WTC11 (cell line): Measurements from ENCODE around the gene CREM. TPM values are rescaled to one million over a fixed set of nuclear protein-coding genes. Genes with fewer than 3 reads are reported as not detected.
A peak's percentile ranks its signal among the peaks of the same experiment; 100 is the strongest.

ENCODE experiments used
- ATAC-seq: fragments of 200-7000 bp; cut with Tn5 transposase; 2 replicates; pipeline ENCODE4 v1.10.0; 2021; ENCODE audit warnings: mild to moderate bottlenecking, moderate library complexity
- CTCF ChIA-PET: fragments of 300-600 bp; sonication (Branson Sonifier 250); formaldehyde crosslinking; loops from one replicate; lab custom pipeline; 2021; ENCODE audit warnings: antibody characterized with exemption; lab: Charles Lee
- POLR2A ChIA-PET: fragments of 350-600 bp; sonication (Branson Sonifier 250); formaldehyde crosslinking; loops from one replicate; lab custom pipeline; 2021; ENCODE audit warnings: antibody characterized with exemption; lab: Charles Lee
- DNase-seq: peaks from one replicate; pipeline ENCODE4 v3.0.0; 2021; ENCODE audit warnings: low spot score
- H3K27ac Mint-ChIP-seq: 2 replicates; pipeline ENCODE4 v1.8.0; 2021; ENCODE audit warnings: mixed read lengths
- H3K27me3 Mint-ChIP-seq: 2 replicates; pipeline ENCODE4 v1.8.0; 2021; ENCODE audit warnings: low read depth, mild to moderate bottlenecking, moderate library complexity, mixed read lengths
- H3K36me3 Mint-ChIP-seq: 2 replicates; pipeline ENCODE4 v1.8.0; 2021; ENCODE audit warnings: mixed read lengths
- H3K4me1 Mint-ChIP-seq: 2 replicates; pipeline ENCODE4 v1.8.0; 2022; ENCODE audit warnings: mixed read lengths
- H3K4me3 Mint-ChIP-seq: 2 replicates; pipeline ENCODE4 v1.8.0; 2021; ENCODE audit warnings: mild to moderate bottlenecking, moderate library complexity, mixed read lengths
- H3K9me3 Mint-ChIP-seq: 2 replicates; pipeline ENCODE4 v1.8.0; 2021; ENCODE audit warnings: mixed read lengths
- AR ChIP-seq: fragments of 250-450 bp; sonication (Bioruptor Pico); IDR thresholded peaks from 2 replicates; pipeline ENCODE4 v1.9.0; 2021; ENCODE audit warnings: mild to moderate bottlenecking
- ATF3 ChIP-seq: sonication (generic); formaldehyde crosslinking; conservative IDR thresholded peaks from 2 replicates; pipeline ENCODE4 v1.8.1; 2022; ENCODE audit warnings: mild to moderate bottlenecking, missing genetic modification reagents
- E2F5 ChIP-seq: sonication (generic); formaldehyde crosslinking; IDR thresholded peaks from 2 replicates; pipeline ENCODE4 v1.8.1; 2022; ENCODE audit warnings: mild to moderate bottlenecking, moderate library complexity, missing genetic modification reagents
- GABPB1 ChIP-seq: sonication (generic); formaldehyde crosslinking; IDR thresholded peaks from 2 replicates; pipeline ENCODE4 v1.8.1; 2023; ENCODE audit warnings: mild to moderate bottlenecking, missing genetic modification reagents
- HMGXB4 ChIP-seq: sonication (generic); formaldehyde crosslinking; IDR thresholded peaks from 2 replicates; pipeline ENCODE4 v1.8.1; 2023; ENCODE audit warnings: mild to moderate bottlenecking, moderate library complexity, missing genetic modification reagents
- NFATC4 ChIP-seq: fragments of 250-450 bp; sonication (Bioruptor Pico); IDR thresholded peaks from 2 replicates; pipeline ENCODE4 v1.9.0; 2021; ENCODE audit warnings: mild to moderate bottlenecking
- NR2C2 ChIP-seq: sonication (generic); formaldehyde crosslinking; IDR thresholded peaks from 2 replicates; pipeline ENCODE4 v1.8.0; 2022; ENCODE audit warnings: mild to moderate bottlenecking, missing genetic modification reagents
- OVOL2 ChIP-seq: fragments of 250-450 bp; sonication (Bioruptor Pico); IDR thresholded peaks from 2 replicates; pipeline ENCODE4 v1.9.0; 2021; ENCODE audit warnings: mild to moderate bottlenecking, borderline replicate concordance
- RELA ChIP-seq: sonication (generic); formaldehyde crosslinking; IDR thresholded peaks from 2 replicates; pipeline ENCODE4 v1.8.1; 2022; ENCODE audit warnings: missing genetic modification reagents, mild to moderate bottlenecking, borderline replicate concordance
- SMAD3 ChIP-seq: sonication (generic); formaldehyde crosslinking; IDR thresholded peaks from 2 replicates; pipeline ENCODE4 v1.8.0; 2022; ENCODE audit warnings: missing genetic modification reagents, mild to moderate bottlenecking, borderline replicate concordance
- TEAD1 ChIP-seq: sonication (generic); formaldehyde crosslinking; IDR thresholded peaks from 2 replicates; pipeline ENCODE4 v1.8.0; 2022; ENCODE audit warnings: mild to moderate bottlenecking, missing genetic modification reagents
- ZNF263 ChIP-seq: sonication (generic); formaldehyde crosslinking; IDR thresholded peaks from 2 replicates; pipeline ENCODE4 v1.8.1; 2022; ENCODE audit warnings: low read depth, mild to moderate bottlenecking, moderate library complexity, missing genetic modification reagents
- ZNF281 ChIP-seq: sonication (generic); formaldehyde crosslinking; IDR thresholded peaks from 2 replicates; pipeline ENCODE4 v1.8.0; 2023; ENCODE audit warnings: mild to moderate bottlenecking, missing genetic modification reagents
- ZSCAN18 ChIP-seq: fragments of 250-450 bp; sonication (Bioruptor Pico); IDR thresholded peaks from 2 replicates; pipeline ENCODE4 v2.1.2; 2022; ENCODE audit warnings: mild to moderate bottlenecking, moderate library complexity
- total RNA-seq: library from RNA; stranded (reverse); gene quantifications from 3 replicates; pipeline ENCODE4 v1.2.3, GENCODE V29; 2021

CREM gene
- total RNA-seq, 1 experiment from 2014 or later = 23.6 TPM

GRCh38 chr10:35236739-35237138 is 110.1 kb downstream of the CREM start (continued):
- no peak for TF ChIP-seq SMAD3 (CRISPR knock-in tag)

GRCh38 chr10:35237766-35238512 is 111.3 kb downstream of the CREM start:
- H3K27me3 Mint-ChIP-seq = no peaks in the 10 kb centered on the region
- H3K4me3 Mint-ChIP-seq = no peak overlapping the region
- H3K9me3 Mint-ChIP-seq = no peaks in the 10 kb centered on the region
- no peak for ATAC-seq
- POLR2A ChIA-PET = interaction anchor here (0.7 kb wide), 1 partner anchor 82 kb away, joined by 5 read pairs; no protein-coding TSS in a partner anchor
- CTCF ChIA-PET = interaction anchor here (0.6 to 0.7 kb wide), 3 partner anchors 49 to 756 kb away, joined by 3 to 4 read pairs (median 3); no protein-coding TSS in a partner anchor
- no peak for DNase-seq
- no peaks in the 10 kb centered on the region for H3K36me3 Mint-ChIP-seq
- H3K27ac Mint-ChIP-seq = no peak overlapping the region
- TF ChIP-seq GABPB1 (CRISPR knock-in tag) (peak; percentile 99), SMAD3 (CRISPR knock-in tag) (no peak)
- H3K4me1 Mint-ChIP-seq = no peaks in the 10 kb centered on the region

GRCh38 chr10:35244549-35244948 is 117.9 kb downstream of the CREM start:
- ChIA-PET POLR2A (no interaction called here), CTCF (no interaction called here)
- DNase-seq = no peak
- H3K27me3 Mint-ChIP-seq = no peaks in the 10 kb centered on the region
- no peak overlapping the region for H3K27ac Mint-ChIP-seq
- H3K36me3 Mint-ChIP-seq = no peaks in the 10 kb centered on the region
- H3K9me3 Mint-ChIP-seq = peaks cover 10% of the 10 kb centered on the region
- TF ChIP-seq TEAD1 (CRISPR knock-in tag) (no peak), E2F5 (no peak), ZNF281 (CRISPR knock-in tag) (no peak), NR2C2 (no peak), ZNF263 (CRISPR knock-in tag) (no peak), AR (no peak), RELA (CRISPR knock-in tag) (no peak), OVOL2 (CRISPR knock-in tag) (no peak)
- TF ChIP-seq, all 79 proteins: peak for 0
- no peak for ATAC-seq
- H3K4me3 Mint-ChIP-seq = no peak overlapping the region
- no peaks in the 10 kb centered on the region for H3K4me1 Mint-ChIP-seq

- no peaks in the 10 kb centered on the region for H3K36me3 Mint-ChIP-seq
- H3K4me3 Mint-ChIP-seq = no peak overlapping the region
- DNase-seq = no peak
- no peak overlapping the region; the same call in 1 of the 2 replicates for H3K27ac Mint-ChIP-seq
- POLR2A ChIA-PET = no interaction called here
- H3K4me1 Mint-ChIP-seq = no peaks in the 10 kb centered on the region
- peaks cover 10% of the 10 kb centered on the region for H3K9me3 Mint-ChIP-seq
- ATAC-seq = no peak
- CTCF ChIA-PET = interaction anchor here (0.7 kb wide), 1 partner anchor 600 kb away, joined by 4 read pairs; no protein-coding TSS in a partner anchor
- H3K27me3 Mint-ChIP-seq = no peaks in the 10 kb centered on the region
- TF ChIP-seq ATF3 (CRISPR knock-in tag) (no peak), OVOL2 (CRISPR knock-in tag) (no peak), ZNF281 (CRISPR knock-in tag) (no peak), NFATC4 (CRISPR knock-in tag) (no peak), ZSCAN18 (no peak), HMGXB4 (CRISPR knock-in tag) (no peak)
These were observed 120.2 kb downstream of the CREM start for GRCh38 chr10:35246770-35247343.
